Hair follicle dermal papilla cell (primary cell): ENCODE data around the gene DET1. TPM values are rescaled to one million over a fixed set of nuclear protein-coding genes. Genes with fewer than 3 reads are reported as not detected.

Experiments
- small RNA-seq: library from RNA; depleted of rRNA; stranded (forward); fragments of <200 nt; gene quantifications from one replicate; pipeline ENCODE3, GENCODE V24; 2012
- total RNA-seq: library from RNA; depleted of rRNA; stranded (reverse); fragments of >200 nt; gene quantifications from 2 replicates; pipeline ENCODE4 v1.2.3, GENCODE V29; 2012

Gene DET1
- total RNA-seq: 11.7 and 11.8 TPM in 2 replicates

DNA sequence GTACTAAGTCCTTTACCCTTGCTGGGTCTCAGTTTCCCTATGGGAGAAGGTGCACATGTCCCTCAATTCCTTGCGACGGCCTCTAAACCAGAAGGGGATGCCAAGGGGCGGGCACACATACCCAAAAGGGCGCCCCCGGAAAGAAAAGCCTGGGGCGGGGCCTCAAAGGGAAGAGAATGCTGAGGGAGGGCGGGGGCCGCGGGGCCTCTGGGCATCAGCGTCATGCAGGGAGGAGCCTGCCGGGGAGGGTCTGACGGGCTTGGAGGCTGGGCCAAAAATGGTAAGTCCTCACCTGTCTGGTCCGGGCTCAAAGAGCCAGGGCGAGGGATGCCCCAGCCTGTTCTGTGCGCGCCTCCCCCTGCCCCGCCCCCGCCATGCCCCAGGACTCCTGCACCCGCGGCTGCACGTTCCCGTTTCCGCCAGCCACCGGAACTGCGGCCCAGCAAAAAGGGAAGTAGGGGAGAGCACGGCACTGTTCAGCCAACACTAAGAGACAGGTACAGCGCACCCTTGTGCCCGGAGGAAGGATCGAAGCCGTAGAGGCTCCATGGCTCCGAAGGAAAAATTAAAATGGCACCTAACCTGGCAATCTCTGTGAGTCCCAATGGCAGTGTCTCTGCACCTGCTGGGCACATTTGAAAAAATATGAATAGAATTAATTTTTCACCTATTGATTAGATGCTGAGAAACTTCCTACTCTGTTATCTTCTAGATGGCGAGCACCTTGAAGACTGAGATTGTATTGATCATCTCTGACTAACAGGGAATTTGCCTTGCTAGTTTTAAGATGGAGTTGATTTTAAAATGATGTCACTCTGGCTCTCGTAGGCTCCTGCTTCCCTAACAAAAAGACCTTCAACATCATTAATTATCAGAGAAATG lies at the start of gene DET1:
Gene DET1 (minus strand): TSS at position 434 of the 882 bp plus-strand sequence. CDS start 14,976 bp downstream, outside the sequence.

DNA sequence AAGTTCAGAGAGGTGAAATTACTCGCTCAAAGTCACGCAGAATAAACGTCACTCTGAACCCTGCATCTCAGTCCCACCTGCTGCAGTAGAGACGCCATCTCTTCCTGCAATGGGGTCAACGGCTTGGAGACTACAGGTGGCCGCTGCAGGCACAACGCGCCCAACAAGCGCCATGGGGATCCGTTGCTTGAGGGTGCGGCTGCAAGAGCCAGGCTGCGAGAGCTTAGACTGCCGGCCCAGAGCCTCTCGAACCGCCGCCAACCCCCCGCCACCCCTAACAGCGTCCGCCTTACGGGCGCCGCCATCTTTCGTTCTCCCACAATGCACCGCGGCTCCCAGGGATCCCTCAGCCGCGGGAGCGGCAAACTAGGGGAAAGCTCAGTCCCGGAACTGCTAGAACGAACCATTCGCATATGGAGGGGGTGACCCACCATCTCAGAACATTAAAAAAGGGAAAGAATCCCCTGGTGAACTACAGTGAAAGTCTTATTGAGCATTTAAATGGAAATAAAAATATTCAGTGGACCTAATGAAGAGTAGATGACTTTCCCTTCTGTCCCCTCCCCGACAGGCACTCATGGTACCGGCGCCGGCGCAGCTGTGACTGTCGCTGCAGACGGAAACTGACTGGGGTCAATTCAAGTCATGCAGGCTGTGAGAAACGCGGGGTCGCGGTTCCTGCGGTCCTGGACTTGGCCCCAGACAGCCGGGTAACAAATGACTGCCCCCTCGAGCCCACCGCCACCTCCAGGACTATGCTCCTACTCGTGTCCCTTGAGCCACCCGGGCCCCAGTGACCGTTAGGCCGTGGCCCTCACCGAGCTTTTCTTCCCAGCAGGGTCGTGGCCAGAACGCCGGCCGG lies 79.2 kb downstream of the DET1 start, which contains the start of the genes MRPL46 and MRPS11:
Gene MRPL46 (minus strand): TSS at position 316 of the 862 bp plus-strand sequence. CDS start 11 bp downstream, at position 305.
Gene MRPS11 (plus strand): TSS at position 636 of the 862 bp plus-strand sequence. CDS start 10 bp downstream, at position 646.

Small RNA genes within 50 kb of the gene (small RNA-seq; reads per million reads assigned to genes)
- gene AC013489.2: not detected

Other genes starting within 250 kb of the DET1 start
- gene MRPL46, start 79.3 kb downstream of the DET1 start, total RNA-seq: 7.0 and 9.2 TPM in 2 replicates
- 14.0 and 18.0 TPM in 2 replicates for gene MRPS11, start 79.0 kb downstream of the DET1 start, total RNA-seq
- 80.0 and 86.0 TPM in 2 replicates for gene AEN, start 74.7 kb upstream of the DET1 start, total RNA-seq
- 2.2 and 3.9 TPM in 2 replicates for gene ISG20, start 92.3 kb upstream of the DET1 start, total RNA-seq